ENCODE data around the gene SAP25. TPM values are rescaled to one million over a fixed set of nuclear protein-coding genes. Genes with fewer than 3 reads are reported as not detected.

SAP25 gene
- total RNA-seq, 6 experiments from 2014 or later = 0.53 to 4.5 (median 2.2) TPM; not detected in 2

DNA sequence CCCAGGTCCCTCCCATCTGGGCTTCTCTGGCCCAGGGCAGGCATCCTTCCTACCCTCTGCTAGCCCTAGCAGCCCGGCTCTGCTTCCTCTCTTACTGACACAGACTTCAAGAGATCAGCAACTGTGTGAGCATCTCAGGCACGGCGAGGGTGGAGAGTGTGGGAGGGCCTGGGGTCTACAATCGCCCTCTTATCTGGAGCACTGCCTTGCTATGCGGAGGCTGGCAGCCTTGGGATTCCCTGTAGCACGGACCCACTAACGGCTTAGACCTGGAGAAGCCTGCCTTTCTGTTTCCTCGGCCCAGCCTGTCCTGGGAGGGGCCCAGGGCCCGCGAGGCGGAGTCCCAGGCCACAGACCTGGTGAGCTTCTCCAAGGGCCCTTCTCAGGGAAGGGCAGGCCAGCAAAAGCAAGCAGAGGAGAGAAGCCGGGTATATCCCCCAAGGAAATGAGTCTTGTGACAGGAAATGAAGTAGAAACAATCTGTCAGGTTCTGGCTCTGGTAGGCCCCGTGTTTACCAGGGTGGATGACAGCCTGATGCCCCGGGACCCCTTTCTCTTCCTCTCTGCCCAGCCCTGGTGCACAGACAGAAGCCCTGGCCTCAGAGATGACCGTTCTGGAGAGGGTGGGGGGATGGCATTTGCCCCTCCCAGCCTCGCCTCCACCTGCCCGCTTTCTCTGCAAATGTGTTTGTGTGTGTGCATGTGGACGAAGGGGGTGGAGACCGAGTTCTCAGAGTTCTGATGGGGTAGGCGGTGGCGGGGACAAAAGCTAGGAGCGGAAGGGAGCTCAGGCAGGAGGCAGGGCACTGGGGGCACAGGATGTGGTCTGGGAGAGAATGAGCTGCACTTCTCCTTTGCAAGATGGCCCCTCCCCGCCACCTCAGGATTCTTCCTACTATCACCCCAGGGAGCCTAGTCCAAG is 9.7 kb upstream of the SAP25 start:
- Histone ChIP-seq H3K27me3 (no peaks in the 10 kb centered on the region), H3K4me3 (peak overlapping the region in 2 of 3 donors; percentile 9 to 99)
- peak in 2 of 3 donors; percentile 65 to 69 for DNase-seq

DNA sequence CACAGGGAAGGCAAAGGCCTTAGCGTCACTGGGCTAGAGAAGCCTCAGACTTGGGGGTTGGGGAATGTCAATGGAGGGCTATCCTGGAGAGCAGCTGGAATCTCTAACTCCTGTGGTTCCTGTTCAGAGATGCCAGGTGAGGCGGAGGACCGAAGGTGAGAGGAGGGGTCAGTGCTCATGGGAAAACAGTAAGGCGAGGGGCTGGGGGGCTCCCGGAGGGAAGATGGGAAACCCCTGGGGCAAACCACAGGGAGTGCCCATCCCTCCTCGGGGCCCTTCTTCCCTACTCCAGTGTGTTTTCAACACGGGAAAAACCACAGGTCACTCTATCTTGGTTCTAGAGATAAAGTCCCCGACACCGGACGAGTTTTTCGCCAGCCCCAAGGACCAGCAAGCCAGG is 8.9 kb upstream of the SAP25 start:
- TF ChIP-seq POLR2A (IDR thresholded peaks at IDR 0.05) = no peak
- TF ChIP-seq, protein P1, sequence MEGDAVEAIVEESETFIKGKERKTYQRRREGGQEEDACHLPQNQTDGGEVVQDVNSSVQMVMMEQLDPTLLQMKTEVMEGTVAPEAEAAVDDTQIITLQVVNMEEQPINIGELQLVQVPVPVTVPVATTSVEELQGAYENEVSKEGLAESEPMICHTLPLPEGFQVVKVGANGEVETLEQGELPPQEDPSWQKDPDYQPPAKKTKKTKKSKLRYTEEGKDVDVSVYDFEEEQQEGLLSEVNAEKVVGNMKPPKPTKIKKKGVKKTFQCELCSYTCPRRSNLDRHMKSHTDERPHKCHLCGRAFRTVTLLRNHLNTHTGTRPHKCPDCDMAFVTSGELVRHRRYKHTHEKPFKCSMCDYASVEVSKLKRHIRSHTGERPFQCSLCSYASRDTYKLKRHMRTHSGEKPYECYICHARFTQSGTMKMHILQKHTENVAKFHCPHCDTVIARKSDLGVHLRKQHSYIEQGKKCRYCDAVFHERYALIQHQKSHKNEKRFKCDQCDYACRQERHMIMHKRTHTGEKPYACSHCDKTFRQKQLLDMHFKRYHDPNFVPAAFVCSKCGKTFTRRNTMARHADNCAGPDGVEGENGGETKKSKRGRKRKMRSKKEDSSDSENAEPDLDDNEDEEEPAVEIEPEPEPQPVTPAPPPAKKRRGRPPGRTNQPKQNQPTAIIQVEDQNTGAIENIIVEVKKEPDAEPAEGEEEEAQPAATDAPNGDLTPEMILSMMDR (IDR thresholded peaks at IDR 0.05) = no peak
- peaks cover 0 to 21% (median 7%) of the 10 kb centered on the region in 4 donors for H3K4me1 ChIP-seq
- ATAC-seq (no peak), DNase-seq (no peak)
- peaks cover 0 to 39% (median 14%) of the 10 kb centered on the region in 4 donors for H3K36me3 ChIP-seq
- H3K27ac ChIP-seq = peak overlapping the region in 1 of 3 donors; percentile 53
- H3K4me3 ChIP-seq = peak overlapping the region in 1 of 3 donors; percentile 99
- H3K27me3 ChIP-seq = no peaks in the 10 kb centered on the region
- 52% methylated on average over 6 of the region's 11 CpGs for WGBS (ENCODE audit: insufficient coverage, low coverage, low lambda C conversion rate, missing lambda C conversion rate)
- no peaks in the 10 kb centered on the region for H3K9me3 ChIP-seq
- intact Hi-C loops (cut with DNase I) = loop anchor here in 1 of 2 donors (10.0 kb wide), 1 partner anchor 92 kb away; the partner anchor contains the start of gene GNB2

More for the DNA sequence above, 9.7 kb upstream of the SAP25 start:
- WGBS (ENCODE audit: insufficient coverage, low coverage, low lambda C conversion rate, missing lambda C conversion rate) = 41% methylated on average over 15 of the region's 23 CpGs
- ATAC-seq = no peak
- peaks cover 0 to 21% (median 7%) of the 10 kb centered on the region in 4 donors for H3K4me1 ChIP-seq
- H3K27ac ChIP-seq = peak overlapping the region; percentile 98 to 99 (median 99)
- no peaks in the 10 kb centered on the region for H3K9me3 ChIP-seq
- intact Hi-C loops (cut with DNase I) = loop anchor here in 1 of 2 donors (10.0 kb wide), 1 partner anchor 91 kb away; the partner anchor contains the start of gene GNB2
- H3K36me3 ChIP-seq = peaks cover 0 to 32% (median 10%) of the 10 kb centered on the region in 4 donors
- TF ChIP-seq, protein P1 (IDR thresholded peaks at IDR 0.05) = no peak
- TF ChIP-seq POLR2A (IDR thresholded peaks at IDR 0.05) = no peak

DNA sequence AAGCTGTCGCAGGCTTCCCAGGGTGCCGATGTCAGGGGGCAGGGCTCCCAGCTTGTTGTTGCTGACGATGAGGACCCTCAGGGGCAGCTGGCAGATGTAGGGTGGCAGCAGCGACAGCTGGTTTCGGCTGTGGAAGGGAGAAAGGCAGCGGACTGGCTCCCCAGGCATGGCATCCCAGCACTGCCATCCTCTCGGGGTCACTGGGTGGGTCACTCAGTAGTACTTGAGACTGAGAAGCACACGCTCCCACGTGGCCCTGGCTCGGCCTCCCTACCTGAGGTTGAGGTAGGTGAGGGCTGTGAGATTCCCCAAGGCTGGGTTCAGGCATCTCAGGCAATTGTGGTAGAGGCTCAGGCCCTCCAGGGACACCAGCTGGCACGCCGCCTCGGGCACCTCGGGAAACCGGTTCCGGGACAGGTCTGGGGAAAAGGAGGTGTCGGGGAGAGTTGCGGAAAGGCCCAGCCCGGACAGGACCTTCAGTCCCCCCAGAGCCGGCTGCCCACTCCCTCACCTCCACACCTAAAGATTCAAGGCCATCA is 8.4 kb upstream of the SAP25 start:
- Histone ChIP-seq H3K27me3 (no peaks in the 10 kb centered on the region), H3K36me3 (peaks cover 0 to 45% (median 14%) of the 10 kb centered on the region in 4 donors), H3K4me3 (no peak overlapping the region), H3K4me1 (peaks cover 0 to 21% (median 6%) of the 10 kb centered on the region in 4 donors), H3K9me3 (no peaks in the 10 kb centered on the region), H3K27ac (no peak overlapping the region)
- intact Hi-C loops (cut with DNase I) = loop anchor here in 1 of 2 donors (10.0 kb wide), 1 partner anchor 93 kb away; the partner anchor contains the start of gene GNB2
- TF ChIP-seq, protein P1 (IDR thresholded peaks at IDR 0.05) = no peak
- no peak for TF ChIP-seq POLR2A (IDR thresholded peaks at IDR 0.05)
- 93% methylated on average over 6 of the region's 20 CpGs for WGBS (ENCODE audit: insufficient coverage, low coverage, low lambda C conversion rate, missing lambda C conversion rate)
- no peak for ATAC-seq
- DNase-seq = peak in 1 of 3 donors; percentile 54

DNA sequence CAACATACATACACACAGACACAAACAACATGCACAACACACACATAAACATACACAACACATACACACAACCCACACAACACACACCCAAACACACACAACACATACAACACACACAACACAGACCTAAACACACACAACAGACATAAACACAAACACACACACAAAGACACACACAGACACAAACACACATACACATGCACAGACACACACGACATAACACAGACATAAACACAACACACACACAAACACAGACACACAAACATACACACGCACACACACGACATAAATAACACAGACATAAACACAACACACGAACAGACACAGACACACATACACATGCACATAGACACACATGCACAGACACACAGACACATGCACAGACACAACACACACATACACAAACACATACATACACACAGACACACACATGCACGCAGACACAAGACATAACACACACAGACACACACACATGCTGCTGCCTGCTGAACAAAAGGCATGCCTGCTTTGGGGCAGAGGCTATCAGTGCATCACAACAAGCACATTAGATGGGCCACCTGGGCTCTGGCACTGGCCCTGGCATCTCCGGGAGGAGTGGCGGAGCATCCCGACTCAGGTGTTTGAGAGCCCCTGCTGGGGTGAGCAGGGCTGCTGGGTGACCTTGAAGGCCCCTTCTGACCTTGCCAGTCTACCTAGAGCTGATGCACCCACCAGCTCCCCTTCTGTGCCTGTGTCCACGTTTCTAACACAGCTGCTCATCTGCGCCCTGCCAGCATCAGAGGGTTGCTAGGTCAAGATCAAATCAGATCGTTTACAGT is 7.0 kb upstream of the SAP25 start:
- Histone ChIP-seq H3K27ac (no peak overlapping the region), H3K4me1 (peaks cover 0 to 21% (median 5%) of the 10 kb centered on the region in 4 donors), H3K4me3 (no peak overlapping the region), H3K9me3 (no peaks in the 10 kb centered on the region), H3K36me3 (peaks cover 0 to 56% (median 16%) of the 10 kb centered on the region in 4 donors), H3K27me3 (no peaks in the 10 kb centered on the region)
- ATAC-seq (no peak), DNase-seq (peak in 1 of 3 donors; percentile 43)
- intact Hi-C loops (cut with DNase I) = loop anchor here in 1 of 2 donors (10.0 kb wide), 1 partner anchor 94 kb away; the partner anchor contains the start of gene GNB2
- TF ChIP-seq POLR2A (IDR thresholded peaks at IDR 0.05) = no peak
- TF ChIP-seq, protein P1 (IDR thresholded peaks at IDR 0.05) = no peak
- WGBS (ENCODE audit: insufficient coverage, low coverage, low lambda C conversion rate, missing lambda C conversion rate) = 80% methylated on average over 5 of the region's 11 CpGs
